Embryonic facial prominence (tissue), 1 donor: ENCODE data around the gene GCM1.

Source experiments
- DNase-seq: peaks from one replicate; pipeline ENCODE4 v3.0.0-alpha.2; 2016; ENCODE audit errors: extremely low spot score

Gene GCM1

GRCh38 chr6:53152576-53152975 is 3.9 kb upstream of the GCM1 start:
- DNase-seq: no peak

DNA sequence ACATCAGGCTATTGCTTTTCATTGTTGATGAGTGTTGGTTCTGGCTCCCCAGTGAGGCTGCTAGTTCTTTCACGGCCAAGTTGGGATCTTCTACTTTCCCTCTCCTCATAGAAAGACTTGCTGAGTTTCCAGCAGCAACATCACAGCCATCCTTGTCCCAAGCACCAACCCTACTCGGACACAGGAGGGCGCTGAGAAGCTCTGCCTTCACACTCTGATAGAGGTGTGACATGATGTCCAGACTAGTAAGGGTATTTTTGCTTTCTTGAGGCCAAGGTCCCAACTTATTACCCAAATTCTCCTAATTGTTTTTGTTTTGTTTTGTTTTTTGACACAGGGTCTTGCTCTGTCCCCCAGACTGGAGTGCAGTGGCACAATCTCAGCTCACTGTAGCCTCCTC is 3.0 kb upstream of the GCM1 start:
- no peak for DNase-seq

DNA sequence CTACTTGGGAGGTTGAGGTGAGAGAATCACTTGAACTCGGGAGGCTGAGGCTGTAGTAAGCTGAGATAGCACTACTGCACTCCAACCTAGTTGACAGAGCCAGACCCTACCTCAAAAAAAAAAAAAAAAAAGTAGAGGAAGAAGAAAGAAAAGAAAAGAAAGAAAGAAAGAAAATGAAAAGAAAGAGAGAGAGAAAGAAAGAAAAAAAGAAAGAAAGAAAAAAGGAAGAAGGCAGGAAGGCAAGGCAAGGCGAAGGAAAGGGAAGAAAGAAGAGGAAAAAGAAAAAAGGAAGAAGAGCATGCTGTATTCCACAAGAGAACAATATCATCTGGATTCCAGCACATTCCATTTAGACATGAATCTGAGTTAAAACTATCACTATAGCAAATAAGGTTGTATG is 3.8 kb downstream of the GCM1 start:
- no peak for DNase-seq

- DNase-seq: no peak
These were observed 4.9 kb downstream of the GCM1 start for GRCh38 chr6:53143710-53144109.

DNA sequence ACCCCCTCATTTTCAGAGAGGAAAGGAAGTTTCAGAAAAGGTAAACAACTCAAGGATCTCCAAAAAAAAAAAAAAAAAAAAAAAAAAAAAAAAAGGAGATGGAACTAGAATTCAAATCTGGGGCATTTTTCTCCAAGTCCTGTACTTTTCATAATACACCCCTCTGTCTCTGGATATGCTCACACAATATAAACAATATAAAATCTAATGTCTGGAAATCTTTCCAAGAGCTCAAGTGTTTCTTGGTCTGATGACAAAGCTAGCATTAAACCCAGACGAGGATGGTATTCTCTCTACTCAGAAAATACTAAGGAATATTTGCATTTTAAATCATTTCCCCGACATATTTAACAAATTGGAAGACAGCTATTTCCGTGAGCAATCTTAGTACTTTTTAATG is 5.8 kb downstream of the GCM1 start:
- DNase-seq: no peak

DNA sequence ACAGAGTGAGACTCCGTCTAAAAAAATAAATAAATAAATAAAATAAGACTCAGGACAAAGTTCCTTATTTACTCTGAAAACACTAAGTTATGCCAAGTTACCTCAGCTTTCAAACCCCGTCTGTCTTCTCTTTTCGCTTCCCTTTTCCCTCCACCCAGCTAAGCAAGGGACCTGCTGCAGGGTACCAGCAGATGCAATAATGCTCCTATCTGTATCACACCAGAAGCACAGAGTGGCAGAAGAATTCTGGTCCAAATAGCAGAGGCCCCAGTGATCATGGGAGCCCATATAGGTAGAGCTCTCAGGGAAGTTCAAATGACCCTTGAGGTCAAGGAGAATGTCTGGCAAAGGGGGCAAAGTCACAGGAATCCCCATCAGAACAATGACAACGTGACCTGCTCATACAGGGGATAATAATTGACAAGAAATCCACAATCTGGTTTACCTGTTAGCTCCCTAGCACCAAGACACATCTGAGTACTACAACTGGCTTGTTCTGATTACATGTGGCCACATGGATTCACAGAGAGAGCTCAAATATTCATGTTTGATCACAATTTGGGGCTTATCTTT is 8.7 kb downstream of the GCM1 start:
- no peak for DNase-seq

- DNase-seq: no peak
These were observed 12.5 kb downstream of the GCM1 start for GRCh38 chr6:53136000-53136609.

GRCh38 chr6:53134601-53135235 is 13.9 kb downstream of the GCM1 start:
- no peak for DNase-seq

- DNase-seq: no peak
These were observed 14.7 kb downstream of the GCM1 start for GRCh38 chr6:53133961-53134360.

DNA sequence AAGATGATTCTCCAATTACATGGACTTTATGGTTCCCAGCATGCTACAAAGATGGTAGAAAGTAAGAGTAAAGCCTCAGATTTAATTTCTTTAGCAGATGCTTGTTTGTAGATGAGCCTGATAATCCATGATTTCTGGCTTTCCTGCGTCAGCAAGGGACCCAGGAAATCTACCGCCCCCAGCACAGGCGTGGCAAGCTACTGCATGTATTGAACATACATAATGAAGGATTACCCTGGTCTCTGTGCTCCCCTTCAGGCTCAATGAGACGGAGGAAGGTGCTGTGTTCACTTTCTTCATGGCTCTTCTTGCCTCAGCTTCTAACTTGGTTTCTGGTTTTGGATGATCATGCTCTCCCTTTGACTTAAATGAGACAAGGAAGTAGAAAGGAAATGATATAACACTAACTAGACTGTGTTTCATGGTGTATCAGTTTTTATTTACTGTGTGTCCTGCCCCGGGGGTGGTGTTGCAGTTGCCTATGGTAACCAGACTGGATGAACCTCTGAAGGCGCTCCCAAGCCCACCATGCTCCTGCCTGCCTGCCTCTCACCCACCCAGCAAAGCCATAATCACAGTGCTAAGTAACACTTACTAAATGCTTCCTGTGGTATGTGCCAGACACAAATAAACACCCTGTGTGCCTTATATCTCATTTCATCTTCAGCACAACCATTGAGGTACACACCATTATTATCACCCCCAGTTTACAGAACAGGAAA is 17.9 kb downstream of the GCM1 start:
- no peak for DNase-seq

GRCh38 chr6:53128842-53129241 is 19.8 kb downstream of the GCM1 start:
- DNase-seq: no peak

DNA sequence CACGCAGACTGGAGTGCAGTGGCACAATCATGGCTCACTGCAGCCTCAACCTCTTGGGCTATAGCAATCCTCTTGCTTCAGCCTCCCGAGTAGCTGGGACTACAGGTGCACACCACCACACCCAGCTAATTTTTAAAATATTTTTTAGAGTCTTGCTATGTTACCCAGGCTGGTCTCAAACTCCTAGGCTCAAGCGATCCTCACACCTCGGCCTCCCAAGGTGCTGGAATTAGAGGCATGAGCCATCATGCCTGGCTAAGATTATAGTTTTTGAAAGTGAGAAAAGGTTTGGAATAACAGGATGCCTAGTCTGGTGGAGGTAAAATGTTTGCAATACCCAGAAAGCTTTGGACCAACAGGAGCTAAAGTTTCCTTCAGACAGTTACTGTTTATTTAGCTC is 23.4 kb downstream of the GCM1 start:
- DNase-seq: no peak

GRCh38 chr6:53124131-53124800 is 24.4 kb downstream of the GCM1 start:
- DNase-seq: no peak

DNA sequence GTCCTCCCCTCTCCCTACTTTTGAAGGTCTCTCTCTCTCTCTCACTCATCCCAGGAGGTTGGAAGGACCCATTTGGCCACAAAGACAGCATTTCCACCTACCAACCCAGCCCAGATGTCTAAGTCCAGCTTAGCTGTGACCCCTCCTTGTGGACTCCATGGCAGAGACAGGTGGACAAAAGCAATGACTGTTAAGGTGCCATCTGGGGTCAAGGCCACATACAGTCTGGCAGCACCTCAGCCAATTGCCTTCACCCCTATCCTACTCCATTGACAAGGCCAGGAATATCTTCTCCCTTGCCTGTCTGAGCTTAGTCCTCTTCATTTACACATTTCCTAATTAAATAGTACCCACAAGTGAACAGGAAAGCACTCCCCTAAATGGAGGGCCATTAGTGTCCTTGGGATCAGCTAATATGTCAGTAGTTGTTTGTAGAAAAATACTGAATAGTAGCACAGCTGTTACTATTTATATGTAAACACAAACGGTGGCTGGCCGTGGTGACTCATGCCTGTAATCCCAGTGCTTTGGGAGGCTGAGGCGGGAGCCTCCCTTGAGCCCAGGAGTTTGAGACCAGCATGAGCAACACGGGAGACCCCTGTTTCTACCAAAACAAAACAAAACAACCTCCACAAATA is 28.8 kb downstream of the GCM1 start:
- no peak for DNase-seq

- no peak for DNase-seq
These were observed 29.3 kb downstream of the GCM1 start for GRCh38 chr6:53119349-53119748.

DNA sequence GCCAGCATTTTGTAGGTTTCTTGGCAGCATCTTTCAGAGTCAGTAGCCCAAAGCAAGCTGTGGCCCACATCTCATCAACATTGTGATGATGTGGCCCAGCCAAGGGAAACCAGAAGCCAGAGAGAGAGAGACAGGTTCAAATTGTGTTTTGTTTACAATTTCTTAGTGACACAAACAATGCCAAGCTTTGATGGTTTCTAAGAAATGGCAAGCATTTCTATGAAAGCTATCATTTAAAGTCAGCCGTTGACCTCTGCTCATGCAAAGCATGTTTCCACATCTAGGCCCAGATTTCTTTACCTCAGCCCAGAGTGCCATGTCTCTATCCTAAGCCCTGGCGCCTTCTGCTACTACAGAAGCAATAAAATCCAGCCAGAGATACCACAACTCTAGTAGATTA is 32.9 kb downstream of the GCM1 start:
- DNase-seq: no peak

DNA sequence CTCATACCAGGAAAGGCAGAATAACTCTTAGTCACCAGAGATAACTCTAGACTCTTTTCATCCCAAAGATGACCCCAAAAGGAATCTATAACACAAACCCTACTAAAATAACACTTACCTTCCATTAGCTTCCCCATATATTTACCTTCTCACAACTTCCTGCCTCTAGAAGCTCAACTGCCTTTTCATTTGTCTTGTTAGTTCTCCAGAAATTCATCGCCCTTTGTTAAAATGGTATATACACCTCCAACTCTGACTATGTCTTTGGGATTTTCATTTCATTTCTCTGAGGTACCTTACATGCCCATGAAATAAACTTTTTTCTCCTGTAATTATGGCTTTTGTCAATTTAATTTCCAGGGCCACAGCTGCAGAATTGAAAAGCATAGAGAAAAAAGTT is 33.5 kb downstream of the GCM1 start:
- DNase-seq: no peak

GRCh38 chr6:53113742-53114141 is 34.9 kb downstream of the GCM1 start:
- DNase-seq: no peak

- no peak for DNase-seq
These were observed 35.8 kb downstream of the GCM1 start for GRCh38 chr6:53112871-53113270.

GRCh38 chr6:53112404-53112803 is 36.2 kb downstream of the GCM1 start:
- no peak for DNase-seq

- DNase-seq: no peak
These were observed 36.8 kb downstream of the GCM1 start for GRCh38 chr6:53111865-53112264.

DNA sequence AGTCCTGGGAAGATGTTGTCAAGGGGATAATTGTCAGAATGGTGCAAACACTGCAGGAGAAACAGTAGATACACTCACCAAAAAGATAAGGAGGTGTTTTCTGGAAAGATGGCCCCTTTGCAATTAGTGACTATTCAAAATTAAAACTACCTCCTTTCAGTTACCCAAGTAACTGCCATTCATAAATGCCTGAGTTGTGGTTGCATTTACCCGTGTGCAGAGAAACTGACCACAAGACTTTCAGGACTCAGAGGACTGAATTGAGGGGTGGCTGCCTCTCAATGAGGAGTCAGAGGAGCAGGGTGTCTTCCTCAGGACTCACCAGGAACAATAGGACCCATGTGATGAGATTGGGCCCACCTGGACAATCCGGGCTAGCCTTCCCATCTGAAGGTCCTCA is 39.0 kb downstream of the GCM1 start:
- no peak for DNase-seq
